Osteoblast (primary cell): ENCODE measurements around the gene TMPRSS9. TPM values are rescaled to one million over a fixed set of nuclear protein-coding genes. Genes with fewer than 3 reads are reported as not detected.
A peak's percentile ranks its signal among the peaks of the same experiment; 100 is the strongest.

Experiments used
- DNase-seq: peaks from one replicate; pipeline ENCODE4 v3.0.0; 2011; ENCODE audit warnings: low spot score, mixed read lengths; ENCODE audit not compliant: insufficient read length; ENCODE audit errors: missing footprints
- H2AFZ ChIP-seq: 2 replicates; pipeline ENCODE4 v1.6.0; 2011; ENCODE audit warnings: mild to moderate bottlenecking, low read length
- H3K27ac ChIP-seq: 2 replicates; pipeline ENCODE4 v1.5.1; 2011; ENCODE audit warnings: mild to moderate bottlenecking, low read depth, low read length, moderate library complexity
- H3K27me3 ChIP-seq: 2 replicates; pipeline ENCODE4 v1.6.0; 2012; ENCODE audit warnings: mild to moderate bottlenecking, control low read depth, inconsistent platforms, low read length, moderate library complexity; ENCODE audit not compliant: insufficient read depth
- H3K36me3 ChIP-seq: 2 replicates; pipeline ENCODE4 v1.5.1; 2011; ENCODE audit warnings: mild to moderate bottlenecking, low read length, control low read depth, moderate library complexity; ENCODE audit not compliant: insufficient read depth
- H3K4me1 ChIP-seq: 2 replicates; pipeline ENCODE4 v1.5.1; 2011; ENCODE audit warnings: mild to moderate bottlenecking, low read length, control low read depth, moderate library complexity; ENCODE audit not compliant: insufficient read depth
- H3K4me2 ChIP-seq: 2 replicates; pipeline ENCODE4 v1.6.0; 2011; ENCODE audit warnings: mild to moderate bottlenecking, low read length; ENCODE audit not compliant: insufficient read depth
- H3K4me3 ChIP-seq: fragments of 200-600 bp; sonication (generic); 3 replicates; pipeline ENCODE4 v1.5.1; 2012; ENCODE audit warnings: mild to moderate bottlenecking, low read length, inconsistent platforms; ENCODE audit not compliant: insufficient read depth
- H3K79me2 ChIP-seq: 2 replicates; pipeline ENCODE4 v1.6.0; 2012; ENCODE audit warnings: mild to moderate bottlenecking, low read length, control low read depth, inconsistent platforms; ENCODE audit not compliant: insufficient read depth
- H3K9me3 ChIP-seq: 2 replicates; pipeline ENCODE4 v1.5.1; 2011; ENCODE audit warnings: low read depth, low read length, control low read depth
- H4K20me1 ChIP-seq: 2 replicates; pipeline ENCODE4 v1.6.0; 2012; ENCODE audit warnings: mild to moderate bottlenecking, low read length, control low read depth; ENCODE audit not compliant: insufficient read depth
- CTCF ChIP-seq: IDR thresholded peaks from 2 replicates; pipeline ENCODE4 v1.5.1; 2011; ENCODE audit warnings: mild to moderate bottlenecking, low read depth, low read length, moderate library complexity; ENCODE audit errors: extremely low read depth
- total RNA-seq: library from RNA; depleted of rRNA; stranded (reverse); fragments of >200 nt; gene quantifications from 2 replicates; pipeline ENCODE4 v1.2.3, GENCODE V29; 2012

TMPRSS9 gene
- total RNA-seq, 1 donor, result 1.1 TPM

GRCh38 chr19:2329149-2329478, 31.0 kb upstream of the TMPRSS9 start:
- H3K4me3 ChIP-seq, result peak overlapping the region; percentile 90
- peaks cover 31% of the 10 kb centered on the region for H4K20me1 ChIP-seq
- H3K9me3 ChIP-seq, result no peaks in the 10 kb centered on the region
- no peak for TF ChIP-seq CTCF
- peaks cover 19% of the 10 kb centered on the region for H3K4me1 ChIP-seq
- peak overlapping the region; percentile 83 for H3K27ac ChIP-seq
- H3K36me3 ChIP-seq, result peaks cover 11% of the 10 kb centered on the region
- DNase-seq, result no peak
- H3K4me2 ChIP-seq, result peak overlapping the region; percentile 93
- H3K27me3 ChIP-seq, result no peaks in the 10 kb centered on the region
- peak overlapping the region; percentile 74 for H2AFZ ChIP-seq
- peaks cover 92% of the 10 kb centered on the region for H3K79me2 ChIP-seq

- no peak for TF ChIP-seq CTCF
- peaks cover 35% of the 10 kb centered on the region for H4K20me1 ChIP-seq
Observed at GRCh38 chr19:2329501-2329916, 30.6 kb upstream of the TMPRSS9 start.

GRCh38 chr19:2330255-2330631, 29.8 kb upstream of the TMPRSS9 start:
- peaks cover 92% of the 10 kb centered on the region for H3K79me2 ChIP-seq
- no peak overlapping the region for H3K4me3 ChIP-seq
- no peaks in the 10 kb centered on the region for H3K9me3 ChIP-seq
- no peak for TF ChIP-seq CTCF
- no peak overlapping the region for H3K27ac ChIP-seq
- no peak for DNase-seq
- H4K20me1 ChIP-seq, result peaks cover 36% of the 10 kb centered on the region
- H2AFZ ChIP-seq, result no peak overlapping the region
- H3K27me3 ChIP-seq, result no peaks in the 10 kb centered on the region
- H3K36me3 ChIP-seq, result peaks cover 11% of the 10 kb centered on the region
- H3K4me2 ChIP-seq, result no peak overlapping the region
- peaks cover 19% of the 10 kb centered on the region for H3K4me1 ChIP-seq

More at GRCh38 chr19:2329501-2329916, 30.6 kb upstream of the TMPRSS9 start:
- Histone ChIP-seq H3K27me3 (no peaks in the 10 kb centered on the region), H3K36me3 (peaks cover 11% of the 10 kb centered on the region), H3K79me2 (peaks cover 95% of the 10 kb centered on the region), H3K4me2 (peak overlapping the region; percentile 93), H3K4me1 (peaks cover 19% of the 10 kb centered on the region), H3K27ac (no peak overlapping the region), H3K9me3 (no peaks in the 10 kb centered on the region), H3K4me3 (peak overlapping the region; percentile 90), H2AFZ (no peak overlapping the region)
- DNase-seq, result no peak

GRCh38 chr19:2330632-2331284, 29.3 kb upstream of the TMPRSS9 start:
- Histone ChIP-seq H3K4me1 (peaks cover 19% of the 10 kb centered on the region), H3K4me2 (no peak overlapping the region), H2AFZ (no peak overlapping the region), H3K27ac (no peak overlapping the region), H4K20me1 (peaks cover 40% of the 10 kb centered on the region), H3K27me3 (no peaks in the 10 kb centered on the region), H3K79me2 (peaks cover 92% of the 10 kb centered on the region), H3K4me3 (no peak overlapping the region), H3K9me3 (no peaks in the 10 kb centered on the region), H3K36me3 (peaks cover 9% of the 10 kb centered on the region)
- DNase-seq, result no peak
- TF ChIP-seq CTCF, result no peak
